ENCODE measurements around the gene STARD5.

GRCh38 chr15:81282606-81282895, 41.4 kb downstream of the STARD5 start:
- TF ChIP-seq CTCF (IDR thresholded peaks at IDR 0.05; ENCODE audit: insufficient read depth, low read depth, low read length) (no peak), EZH2 (IDR thresholded peaks at IDR 0.05; ENCODE audit: insufficient read depth, low read length) (no peak)

Data from astrocyte (in vitro differentiated cells and primary cell).